ENCODE results near the gene EPB41L4A.

- TF ChIP-seq CTCF (IDR thresholded peaks at IDR 0.05) (no peak), POLR2A (IDR thresholded peaks at IDR 0.05) (no peak), POLR2AphosphoS5 (IDR thresholded peaks at IDR 0.05) (no peak), EP300 (IDR thresholded peaks at IDR 0.05; ENCODE audit: low read depth) (no peak)
These were observed 253.7 kb downstream of the EPB41L4A start for GRCh38 chr5:112165399-112165798.

All from transverse colon (tissue), 4 donors.